Osteocyte (in vitro differentiated cells): ENCODE measurements around the gene ADAMTS16. TPM values are rescaled to one million over a fixed set of nuclear protein-coding genes. Genes with fewer than 3 reads are reported as not detected.

Experiments
- DNase-seq: peaks from one replicate; pipeline ENCODE4 v3.0.0; 2021; ENCODE audit warnings: mixed read lengths; ENCODE audit not compliant: unreplicated experiment; ENCODE audit errors: extremely low spot score
- H3K27ac Mint-ChIP-seq: one replicate; pipeline ENCODE4 v1.8.0; 2021; ENCODE audit warnings: mild to moderate bottlenecking, mixed read lengths; ENCODE audit not compliant: unreplicated experiment
- H3K27me3 Mint-ChIP-seq: one replicate; pipeline ENCODE4 v1.8.0; 2021; ENCODE audit warnings: mixed read lengths; ENCODE audit not compliant: unreplicated experiment
- H3K36me3 Mint-ChIP-seq: one replicate; pipeline ENCODE4 v1.8.0; 2021; ENCODE audit warnings: mixed read lengths; ENCODE audit not compliant: unreplicated experiment
- H3K4me1 Mint-ChIP-seq: one replicate; pipeline ENCODE4 v1.8.0; 2021; ENCODE audit warnings: mixed read lengths; ENCODE audit not compliant: unreplicated experiment
- H3K4me3 Mint-ChIP-seq: one replicate; pipeline ENCODE4 v1.8.0; 2021; ENCODE audit warnings: mild to moderate bottlenecking, moderate library complexity, mixed read lengths; ENCODE audit not compliant: unreplicated experiment
- H3K9me3 Mint-ChIP-seq: one replicate; pipeline ENCODE4 v1.8.0; 2021; ENCODE audit warnings: mixed read lengths; ENCODE audit not compliant: unreplicated experiment
- CTCF ChIP-seq: fragments of 200-600 bp; sonication (generic); IDR thresholded peaks from 2 replicates; pipeline ENCODE4 v1.5.0; 2021; ENCODE audit warnings: antibody characterized with exemption, mild to moderate bottlenecking, moderate library complexity
- total RNA-seq: library from RNA; stranded (reverse); gene quantifications from 2 replicates; pipeline ENCODE4 v1.2.1, GENCODE V29; 2021

ADAMTS16 gene
- total RNA-seq, 1 donor from 2014 or later: not detected

DNA sequence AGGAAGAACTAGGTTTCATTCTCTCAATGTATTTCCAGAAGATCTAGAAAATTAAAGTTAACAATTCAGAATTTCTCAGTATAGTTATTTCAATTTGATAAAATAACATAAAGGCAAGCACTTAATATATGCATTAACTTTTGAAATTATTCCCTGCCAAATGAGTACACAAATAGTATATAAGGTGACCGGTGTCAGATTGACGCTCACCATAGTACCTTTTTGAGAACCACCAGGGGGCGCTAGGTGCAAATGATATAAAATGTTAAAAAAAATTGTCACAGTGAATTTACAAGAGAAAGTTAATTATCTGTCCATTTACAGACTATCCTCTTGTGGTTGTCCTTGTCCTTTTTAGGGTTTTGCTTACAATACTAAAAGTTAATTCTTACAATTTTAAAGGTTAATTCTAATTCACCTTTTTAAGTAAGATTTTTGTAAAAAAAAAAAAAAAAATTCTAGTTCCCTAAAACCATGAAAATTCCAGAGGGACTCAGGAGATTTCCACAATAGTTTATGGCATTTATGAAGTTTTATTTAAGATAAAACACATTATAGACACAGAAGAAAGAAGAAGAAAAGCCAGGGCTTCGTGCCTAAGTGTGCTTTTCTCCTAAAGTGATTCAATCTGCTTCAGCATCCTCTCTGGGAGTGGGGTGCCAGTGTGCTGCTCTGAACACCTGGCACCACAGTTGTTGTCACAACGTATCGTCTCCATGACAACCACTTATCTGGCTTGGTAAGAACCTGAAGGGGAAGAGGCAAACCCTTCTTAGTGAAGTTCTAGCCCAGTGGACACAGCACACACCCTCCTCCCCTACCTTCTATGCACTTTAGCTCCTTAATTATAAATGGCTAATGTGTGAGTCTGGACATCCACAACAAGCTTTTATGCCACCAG, 1.7 kb downstream of the ADAMTS16 start:
- Mint-ChIP-seq H3K4me3 (no peak overlapping the region), H3K27ac (no peak overlapping the region), H3K27me3 (peaks cover 32% of the 10 kb centered on the region), H3K9me3 (no peaks in the 10 kb centered on the region), H3K4me1 (peaks cover 9% of the 10 kb centered on the region), H3K36me3 (no peaks in the 10 kb centered on the region)
- no peak for DNase-seq
- TF ChIP-seq CTCF: peak; percentile 82

GRCh38 chr5:5144441-5144840, 4.3 kb downstream of the ADAMTS16 start:
- H3K27me3 Mint-ChIP-seq: peaks cover 22% of the 10 kb centered on the region
- no peaks in the 10 kb centered on the region for H3K9me3 Mint-ChIP-seq
- TF ChIP-seq CTCF: no peak
- DNase-seq: no peak
- no peaks in the 10 kb centered on the region for H3K36me3 Mint-ChIP-seq
- peaks cover 9% of the 10 kb centered on the region for H3K4me1 Mint-ChIP-seq
- H3K27ac Mint-ChIP-seq: no peak overlapping the region
- H3K4me3 Mint-ChIP-seq: no peak overlapping the region

DNA sequence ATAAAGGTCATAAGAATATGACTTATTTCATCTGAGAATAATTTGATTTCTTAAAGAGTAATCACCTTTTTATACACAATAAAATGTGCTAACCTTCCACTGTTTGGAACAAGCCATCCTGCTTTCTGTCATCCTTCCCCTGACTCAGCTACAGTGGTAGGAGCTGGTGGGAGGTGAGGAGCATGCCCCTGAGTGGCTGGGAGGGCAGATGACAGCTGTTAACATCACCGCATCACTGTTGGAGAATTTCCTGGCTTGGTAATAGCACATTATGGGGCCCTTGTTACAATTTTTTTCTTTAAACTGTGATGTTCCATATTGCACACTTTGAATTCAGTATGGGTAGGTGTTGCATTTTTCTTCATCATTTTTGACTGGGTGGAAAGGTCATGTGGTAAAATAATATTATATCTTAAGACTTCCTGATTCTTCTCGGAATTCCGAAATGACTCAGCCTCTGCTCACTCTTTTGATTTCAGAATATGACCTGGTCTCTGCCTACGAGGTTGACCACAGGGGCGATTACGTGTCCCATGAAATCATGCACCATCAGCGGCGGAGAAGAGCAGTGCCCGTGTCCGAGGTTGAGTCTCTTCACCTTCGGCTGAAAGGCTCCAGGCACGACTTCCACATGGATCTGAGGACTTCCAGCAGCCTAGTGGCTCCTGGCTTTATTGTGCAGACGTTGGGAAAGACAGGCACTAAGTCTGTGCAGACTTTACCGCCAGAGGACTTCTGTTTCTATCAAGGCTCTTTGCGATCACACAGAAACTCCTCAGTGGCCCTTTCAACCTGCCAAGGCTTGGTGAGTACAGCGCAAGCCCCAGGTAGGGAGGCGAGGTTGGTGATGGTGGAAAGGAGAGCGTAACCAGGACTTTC, 5.8 kb downstream of the ADAMTS16 start:
- TF ChIP-seq CTCF: no peak
- no peak overlapping the region for H3K27ac Mint-ChIP-seq
- no peaks in the 10 kb centered on the region for H3K36me3 Mint-ChIP-seq
- H3K9me3 Mint-ChIP-seq: peaks cover 3% of the 10 kb centered on the region
- no peak for DNase-seq
- H3K4me3 Mint-ChIP-seq: no peak overlapping the region
- H3K4me1 Mint-ChIP-seq: peaks cover 4% of the 10 kb centered on the region
- peaks cover 17% of the 10 kb centered on the region for H3K27me3 Mint-ChIP-seq

DNA sequence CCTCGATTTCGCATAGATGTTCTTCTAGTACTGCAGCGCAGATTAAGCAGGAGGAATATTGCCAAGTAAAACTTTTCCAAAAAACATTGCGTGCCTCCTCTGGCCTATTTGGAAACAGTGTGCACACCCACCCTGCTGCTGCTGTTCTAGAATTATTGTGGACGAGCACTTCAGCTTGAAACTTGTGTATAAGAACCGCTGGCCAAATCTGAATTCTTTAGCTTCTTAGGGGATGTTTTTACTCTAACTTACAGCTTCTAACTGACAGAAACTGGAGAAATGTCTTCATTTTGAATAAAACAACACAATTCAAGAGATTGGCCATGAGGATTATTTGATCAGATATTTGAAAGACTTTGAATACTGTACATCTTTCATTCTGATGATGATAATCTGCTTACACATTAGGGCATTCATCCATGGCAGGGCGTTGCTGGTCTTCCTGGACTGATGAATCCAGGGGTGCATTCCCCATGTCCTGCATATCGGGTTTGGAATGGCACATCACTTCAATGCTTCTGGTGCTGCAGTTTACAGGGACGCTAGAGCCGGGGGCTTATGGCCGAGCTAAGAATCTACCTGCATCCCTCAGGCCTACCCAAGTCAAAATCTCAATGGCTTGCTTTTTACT, 6.5 kb downstream of the ADAMTS16 start:
- Mint-ChIP-seq H3K4me1 (no peaks in the 10 kb centered on the region), H3K36me3 (no peaks in the 10 kb centered on the region), H3K27me3 (peaks cover 10% of the 10 kb centered on the region), H3K4me3 (no peak overlapping the region), H3K9me3 (peaks cover 5% of the 10 kb centered on the region), H3K27ac (no peak overlapping the region)
- no peak for DNase-seq
- no peak for TF ChIP-seq CTCF
